ACHN (cell line): ENCODE measurements around the gene CDKAL1.

Experiments
- DNase-seq: peaks from one replicate; pipeline ENCODE4 v3.0.0-alpha.2; 2015
- in situ Hi-C: cut with HindIII; loops from 2 replicates; pipeline ENCODE4 v1.10.0; 2017; ENCODE audit warnings: low sequenced_read_pairs, low pct_ligation_motif_present, low pct_unique_long_range_greater_than_20kb

CDKAL1 gene

DNA sequence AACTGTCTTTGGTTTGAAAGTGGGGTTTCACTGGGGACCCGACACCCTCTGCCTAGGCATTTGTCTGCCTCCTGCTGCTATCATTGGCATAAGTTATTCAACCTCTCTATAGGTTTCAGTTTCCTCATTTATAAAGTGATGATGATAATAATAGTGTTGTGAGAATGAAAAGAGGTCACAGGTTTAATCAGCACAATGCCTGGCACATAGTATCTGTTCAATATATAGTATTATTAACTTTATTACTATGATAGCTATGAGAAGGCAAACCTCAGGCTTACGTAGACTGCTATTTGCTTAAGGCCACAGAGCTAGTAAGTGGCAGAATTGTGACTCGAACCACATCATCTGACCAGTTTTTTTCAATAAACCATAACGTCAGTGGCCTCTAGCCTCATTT, 256.8 kb downstream of the CDKAL1 start:
- DNase-seq = no peak
- in situ Hi-C loops = no loop called here

DNA sequence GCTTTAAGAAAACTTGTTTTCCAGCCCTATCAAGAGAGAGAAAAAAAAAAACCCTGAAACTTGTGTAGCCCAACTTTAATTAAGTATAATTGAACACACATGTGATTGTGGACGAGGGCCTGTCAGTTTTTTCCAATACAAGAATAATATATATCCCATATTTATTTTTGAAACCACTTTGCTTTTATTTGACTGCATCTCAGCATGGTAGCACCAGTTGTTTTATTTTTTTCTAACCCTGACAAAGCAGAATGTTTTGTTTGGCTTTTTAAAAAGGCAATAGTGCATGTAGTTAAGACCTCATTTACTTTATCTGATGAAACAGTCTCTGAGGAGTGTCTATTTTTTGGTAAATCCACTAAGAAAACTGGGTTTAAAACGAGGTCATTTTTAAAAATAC, 257.7 kb downstream of the CDKAL1 start:
- DNase-seq = no peak
- in situ Hi-C loops = no loop called here

DNA sequence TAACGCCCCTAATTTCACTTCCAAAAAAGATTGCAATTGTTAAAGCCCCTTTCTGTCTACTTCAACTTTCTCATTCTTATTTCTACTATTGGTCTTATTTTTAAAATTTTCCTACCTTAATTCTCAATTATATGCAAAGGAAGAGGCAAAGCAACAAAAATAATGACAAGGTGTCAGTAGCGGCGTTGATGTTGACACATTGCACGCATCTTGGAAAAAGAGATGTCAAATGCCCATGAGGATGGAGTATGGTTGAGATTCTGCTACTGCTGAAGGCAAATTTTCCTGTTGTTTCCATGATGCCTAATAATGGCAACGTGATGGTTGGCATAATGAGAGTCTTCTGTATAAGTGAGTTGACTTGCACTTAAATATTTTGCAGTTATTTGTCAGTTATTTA, 258.9 kb downstream of the CDKAL1 start:
- in situ Hi-C loops = no loop called here

DNA sequence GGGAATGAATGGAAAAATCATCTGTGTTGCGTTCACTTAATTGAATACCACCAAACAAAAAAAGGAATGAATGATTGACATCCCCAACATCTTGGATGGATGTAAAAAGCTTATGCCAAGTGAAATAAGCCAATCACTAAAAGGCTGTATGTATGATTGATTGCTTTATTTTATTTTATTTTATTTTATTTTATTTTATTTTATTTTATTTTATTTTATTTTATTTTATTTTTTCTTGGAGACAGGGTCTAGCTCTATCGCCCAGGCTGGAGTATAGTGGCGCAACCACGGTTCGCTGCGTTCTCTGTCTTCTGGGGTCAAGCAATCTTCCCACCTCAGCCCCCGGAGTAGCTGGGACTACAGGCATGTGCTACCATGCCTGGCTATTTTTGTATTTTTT, 263.3 kb downstream of the CDKAL1 start:
- in situ Hi-C loops = no loop called here
- DNase-seq = no peak

More for the DNA sequence above, 258.9 kb downstream of the CDKAL1 start:
- DNase-seq = no peak

DNA sequence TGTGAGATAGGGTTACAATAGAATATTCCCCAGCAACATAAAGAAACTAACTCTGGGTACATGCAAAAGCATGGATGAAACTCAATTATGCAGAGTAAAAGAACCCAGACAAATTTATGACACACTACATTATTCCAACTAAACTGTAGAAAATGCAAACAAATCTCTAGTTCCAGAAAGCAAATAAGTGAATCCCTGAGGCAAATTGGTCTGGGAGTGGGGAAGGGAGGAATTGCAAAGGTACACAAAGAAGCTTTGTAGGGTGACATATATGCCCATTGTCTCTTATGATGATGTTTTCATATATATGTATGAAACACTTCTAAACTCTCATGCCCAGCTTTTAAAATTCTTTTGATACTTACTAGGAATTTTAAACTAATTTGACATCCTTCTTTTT, 266.0 kb downstream of the CDKAL1 start:
- no peak for DNase-seq
- in situ Hi-C loops = no loop called here

DNA sequence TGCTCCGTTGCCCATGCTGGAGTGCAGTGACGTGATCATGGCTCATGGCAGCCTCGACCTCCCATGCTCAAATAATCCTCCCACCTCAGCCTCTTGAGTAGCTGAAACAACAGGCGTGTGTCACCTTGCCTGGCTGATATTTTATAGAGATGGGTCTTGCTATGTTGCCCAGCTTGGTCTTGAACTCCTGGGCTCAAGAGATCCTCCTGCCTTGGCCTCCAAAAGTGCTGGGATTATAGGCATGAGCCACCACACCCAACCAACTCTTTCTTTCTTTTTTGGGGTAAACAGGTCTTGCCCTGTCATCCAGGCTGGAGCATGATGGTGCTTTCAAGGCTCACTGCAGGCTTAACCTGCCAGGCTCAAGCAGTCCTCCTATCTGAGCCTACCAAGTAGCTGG, 266.4 kb downstream of the CDKAL1 start:
- in situ Hi-C loops = no loop called here
- DNase-seq = no peak

DNA sequence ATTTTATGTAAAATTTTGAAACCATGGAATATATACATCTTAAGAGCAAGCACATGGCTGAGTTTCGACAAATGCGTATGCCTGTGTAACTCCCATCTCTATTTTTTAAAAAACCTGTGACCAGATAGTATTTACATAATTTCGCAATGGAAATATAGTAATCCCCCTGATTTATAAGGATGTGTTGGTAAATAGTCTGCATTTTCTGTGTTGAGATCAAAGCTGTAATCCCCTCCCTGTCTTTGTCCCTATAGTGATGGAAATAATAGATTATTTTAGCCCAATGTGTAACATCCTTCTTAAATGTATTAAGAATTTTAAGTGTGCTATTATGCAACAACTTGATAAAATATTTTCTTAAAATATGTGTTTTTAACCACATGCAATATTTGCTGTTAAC, 267.3 kb downstream of the CDKAL1 start:
- no peak for DNase-seq

DNA sequence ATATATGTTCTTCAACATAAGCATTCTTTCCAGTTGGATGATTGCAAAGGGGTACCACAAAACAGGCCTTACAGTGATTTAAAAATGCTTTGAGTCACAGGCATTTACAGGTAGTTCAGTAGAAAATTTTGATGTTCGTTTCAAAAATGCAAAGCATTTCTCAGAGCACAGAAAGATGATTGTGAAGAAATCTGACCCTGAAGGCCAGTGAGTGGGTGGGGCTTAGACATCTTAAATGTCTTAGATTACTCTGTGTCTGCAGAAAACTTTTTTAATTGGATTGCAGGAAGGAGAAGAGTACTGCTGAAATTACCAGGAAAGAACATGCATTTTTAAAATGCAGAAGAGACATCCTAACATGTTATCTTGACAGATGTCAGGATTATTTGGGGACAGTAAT, 268.3 kb downstream of the CDKAL1 start:
- in situ Hi-C loops = no loop called here
- DNase-seq = no peak

More for the DNA sequence above, 267.3 kb downstream of the CDKAL1 start:
- in situ Hi-C loops = no loop called here

DNA sequence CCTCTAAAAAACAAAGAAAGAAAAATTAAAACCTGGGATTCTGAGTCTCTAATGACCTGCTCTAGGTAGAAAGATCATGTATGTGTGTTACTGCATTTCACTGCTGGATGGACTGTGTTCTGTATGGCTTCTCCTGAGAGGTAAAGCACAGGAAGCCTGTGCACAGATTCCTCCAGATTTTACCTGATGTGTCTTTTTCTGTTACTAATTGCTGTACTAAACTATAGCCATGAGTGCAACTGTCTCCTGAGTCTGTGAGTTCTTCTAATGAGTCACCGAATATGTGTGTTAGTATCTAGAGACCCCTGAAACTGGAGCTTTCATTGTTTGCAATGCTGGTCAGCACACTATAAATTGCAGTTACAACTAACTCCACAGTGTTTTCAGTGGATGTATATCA, 270.8 kb downstream of the CDKAL1 start:
- in situ Hi-C loops = no loop called here
- no peak for DNase-seq

DNA sequence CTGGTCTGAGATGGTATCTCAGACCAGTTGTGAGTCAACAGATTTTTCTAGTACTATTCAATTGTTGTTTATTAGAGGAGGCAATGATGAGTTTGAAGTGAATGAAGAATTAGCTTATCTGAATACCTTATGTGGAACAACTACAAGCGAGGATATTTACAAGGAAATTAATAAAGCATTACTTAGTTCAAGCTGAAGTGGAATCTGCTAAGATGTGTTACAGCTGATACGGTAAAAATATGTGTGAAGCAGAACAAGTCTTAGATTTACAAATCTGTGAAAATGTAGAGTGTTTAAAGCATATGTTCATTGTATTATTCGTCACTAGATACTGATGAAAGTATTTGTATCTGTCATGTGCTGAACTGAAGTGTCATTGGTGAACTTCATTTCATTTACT, 272.4 kb downstream of the CDKAL1 start:
- in situ Hi-C loops = no loop called here
- no peak for DNase-seq

DNA sequence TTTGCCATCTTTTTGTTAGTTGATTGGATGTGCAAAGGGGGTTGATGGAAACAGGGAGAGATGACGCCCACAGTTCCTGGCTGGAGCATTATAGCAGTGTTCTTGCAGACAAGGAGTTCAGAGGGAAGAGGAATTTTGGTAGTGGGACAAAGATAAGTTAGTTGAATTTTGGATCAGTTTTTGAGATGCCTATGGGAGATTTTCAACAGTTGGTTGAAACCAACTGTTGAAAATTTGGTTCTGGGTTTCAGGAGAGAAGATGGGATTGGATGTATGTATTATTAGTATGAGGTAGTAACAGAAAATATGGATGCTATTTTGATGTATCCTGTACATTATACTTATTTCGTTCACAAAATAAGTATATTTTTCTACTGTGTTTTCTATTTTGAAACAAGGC, 274.2 kb downstream of the CDKAL1 start:
- no peak for DNase-seq
- in situ Hi-C loops = no loop called here

DNA sequence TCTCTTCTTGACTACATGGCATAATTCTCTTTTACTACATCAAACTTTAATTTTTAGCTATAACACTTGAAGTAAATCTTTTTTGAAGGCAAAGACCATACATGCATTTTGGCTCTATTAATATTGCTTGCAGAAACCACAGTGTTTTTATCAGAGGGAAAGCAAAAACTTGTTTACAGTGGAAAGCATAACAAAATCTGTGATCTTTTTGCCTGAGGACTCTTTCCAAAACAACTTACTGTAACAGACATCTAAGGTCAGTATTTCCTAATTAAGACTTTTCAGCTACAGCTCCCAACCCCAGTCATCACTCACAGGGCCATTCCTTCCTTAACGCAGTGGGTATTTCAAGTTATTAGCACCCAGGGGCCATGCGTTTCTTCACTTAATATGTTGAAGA, 274.7 kb downstream of the CDKAL1 start:
- DNase-seq = no peak
- in situ Hi-C loops = no loop called here

DNA sequence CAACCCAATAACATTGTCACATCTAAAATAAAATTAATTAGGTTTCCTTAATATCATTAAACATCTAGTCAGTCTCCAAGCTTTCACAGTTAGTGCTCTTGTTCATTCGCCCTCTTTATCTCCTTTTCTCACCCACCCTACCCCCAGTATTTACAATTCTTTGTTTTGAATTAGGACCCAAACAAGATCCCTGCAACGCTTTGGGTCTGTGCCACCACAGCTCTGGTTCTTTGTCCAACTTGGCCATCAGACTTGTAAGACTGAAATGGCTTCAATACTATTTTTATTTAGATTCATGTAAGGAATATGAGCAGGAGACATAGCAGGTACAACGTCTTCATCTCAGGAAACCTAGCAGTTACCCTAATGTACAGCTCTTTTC, 276.5 kb downstream of the CDKAL1 start:
- no peak for DNase-seq
- in situ Hi-C loops = no loop called here

DNA sequence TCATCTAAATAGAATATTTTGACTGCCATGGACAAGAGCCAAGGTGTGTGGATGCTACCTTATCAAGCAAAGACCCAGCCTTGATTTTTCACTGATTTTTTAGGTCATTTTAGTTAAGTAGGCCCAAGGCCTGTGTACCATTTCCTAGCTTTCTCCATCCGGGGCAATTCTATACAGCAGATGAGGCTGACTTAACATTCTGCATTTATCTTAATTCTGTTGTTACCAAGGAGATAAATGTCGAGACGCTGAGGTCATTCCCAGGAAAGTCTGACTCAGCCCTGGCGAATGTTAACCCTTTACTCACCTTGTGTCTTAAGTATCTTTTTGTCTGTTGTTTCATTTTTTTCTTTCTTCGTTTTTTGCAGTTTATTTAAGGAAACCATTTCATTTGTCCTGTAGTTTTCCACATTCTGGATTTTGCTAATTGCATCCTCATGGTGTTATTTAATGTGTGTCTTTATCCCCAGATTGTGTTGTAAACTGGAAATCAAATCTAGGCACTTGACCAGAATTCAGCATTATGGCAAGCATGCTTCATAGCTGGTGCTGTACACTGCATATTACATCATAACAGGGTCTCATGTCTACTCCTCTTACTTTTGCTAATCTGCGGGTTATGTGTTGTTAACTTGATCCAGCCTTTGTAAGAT, 277.0 kb downstream of the CDKAL1 start:
- in situ Hi-C loops = no loop called here
- DNase-seq = peak; percentile 92

DNA sequence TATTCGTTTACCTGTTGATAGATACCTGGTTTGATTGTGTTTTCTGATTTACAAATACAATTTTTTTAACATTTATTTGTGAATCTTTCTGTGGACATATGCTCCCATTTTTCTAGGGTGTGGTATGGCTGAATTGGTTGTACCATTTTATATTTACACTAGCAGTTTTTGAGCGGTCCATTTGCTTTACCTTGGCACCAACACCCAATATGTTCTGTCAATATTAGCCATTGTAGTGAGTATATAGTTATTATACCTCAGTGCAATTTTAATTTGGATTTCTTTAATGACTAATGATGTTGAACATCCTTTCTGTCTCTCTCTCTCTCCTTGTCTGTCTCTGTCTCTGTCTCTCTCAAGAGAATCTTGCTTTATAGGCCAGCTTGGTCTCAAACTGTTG, 278.5 kb downstream of the CDKAL1 start:
- no peak for DNase-seq
- in situ Hi-C loops = no loop called here

DNA sequence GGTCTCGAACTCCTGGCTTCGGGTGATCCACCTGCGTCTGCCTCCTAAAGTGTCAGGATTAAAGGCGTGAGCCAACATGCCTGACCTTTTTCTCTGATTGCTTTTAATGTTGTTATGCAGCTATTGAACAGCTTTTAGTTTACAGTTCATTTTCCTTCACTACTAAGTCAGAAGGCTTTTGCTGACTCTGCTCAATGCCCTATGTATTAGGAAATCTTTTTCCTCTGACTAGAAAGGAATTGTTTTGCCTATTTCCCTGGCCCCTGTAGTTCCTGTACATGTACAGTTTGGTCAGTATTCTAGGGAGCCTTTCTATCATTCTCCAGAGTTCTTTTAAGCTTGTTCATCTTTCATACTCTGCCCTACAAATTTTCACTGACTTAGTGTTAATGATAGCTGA, 280.2 kb downstream of the CDKAL1 start:
- in situ Hi-C loops = no loop called here
- no peak for DNase-seq

DNA sequence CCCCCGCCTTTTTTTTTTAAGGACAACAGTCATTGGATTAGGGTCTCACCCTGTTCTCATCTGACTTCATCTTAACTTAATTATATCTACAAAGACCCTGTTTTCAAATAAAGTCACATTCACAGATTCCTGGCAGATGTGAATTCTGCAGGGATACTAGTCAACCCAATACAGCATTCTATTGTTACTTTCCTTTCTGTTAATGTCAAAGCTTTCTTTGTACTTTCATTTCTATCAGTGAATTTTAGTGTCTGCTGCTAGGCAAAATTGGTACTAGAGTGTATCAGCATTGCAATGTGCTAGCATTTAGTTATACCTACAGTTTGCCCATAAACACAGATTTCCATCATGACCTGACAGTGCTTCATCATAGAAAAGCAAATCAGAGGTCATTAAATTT, 281.9 kb downstream of the CDKAL1 start:
- in situ Hi-C loops = no loop called here

DNA sequence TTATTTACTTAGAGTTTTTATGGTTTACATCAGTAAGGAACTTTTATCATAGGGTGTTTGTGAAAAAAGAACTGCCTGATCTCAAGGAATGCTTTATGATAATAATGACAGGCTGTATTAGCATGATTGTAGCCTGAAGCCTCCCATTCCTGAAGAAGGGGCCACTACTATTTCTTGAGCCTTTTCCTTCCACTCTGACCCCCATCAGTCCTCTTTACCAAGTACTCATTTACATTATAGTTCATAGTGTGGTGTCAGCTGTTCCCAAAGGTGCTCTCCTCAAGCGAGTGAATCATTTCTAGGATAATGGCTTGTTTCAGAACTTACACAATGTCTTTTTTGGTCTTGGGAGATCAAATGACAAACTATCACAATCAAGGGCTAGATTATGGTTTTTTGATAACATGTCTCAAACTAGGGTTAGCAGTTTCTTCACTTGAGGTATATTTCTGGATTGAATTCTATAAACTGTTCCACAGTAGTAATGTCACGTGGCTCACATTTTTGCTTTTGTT, 283.6 kb downstream of the CDKAL1 start:
- no peak for DNase-seq
- in situ Hi-C loops = no loop called here

More for the DNA sequence above, 281.9 kb downstream of the CDKAL1 start:
- DNase-seq = no peak

DNA sequence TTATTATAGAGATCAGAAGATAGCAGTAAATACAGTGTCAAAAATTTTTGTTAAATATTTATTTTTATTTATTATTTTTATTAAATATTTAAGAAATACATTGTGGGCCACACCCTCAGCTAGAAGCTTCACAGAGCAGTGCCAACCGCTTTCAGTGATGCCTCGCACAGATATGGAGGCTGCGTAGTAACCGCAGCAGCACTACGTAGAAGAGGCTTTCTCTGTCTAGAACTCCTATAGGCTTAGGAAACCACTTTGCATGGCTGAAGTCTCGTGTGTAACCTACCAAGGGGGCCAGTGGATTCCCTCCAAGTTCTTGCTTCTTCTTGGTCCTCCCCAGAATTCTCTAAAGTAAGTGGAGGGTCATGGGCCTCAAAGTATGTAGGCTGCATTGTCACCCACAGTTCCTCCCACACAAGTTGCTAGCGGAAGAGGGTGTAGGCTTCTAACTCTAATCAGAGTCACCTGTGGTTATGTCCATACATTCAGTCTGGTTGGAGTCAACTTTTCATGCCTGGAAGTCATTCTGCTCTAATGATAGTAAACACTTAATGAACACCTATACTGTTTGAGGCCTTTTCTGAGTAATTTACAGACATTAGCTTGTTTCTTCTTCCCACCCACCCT, 285.6 kb downstream of the CDKAL1 start:
- DNase-seq = no peak
- in situ Hi-C loops = no loop called here

DNA sequence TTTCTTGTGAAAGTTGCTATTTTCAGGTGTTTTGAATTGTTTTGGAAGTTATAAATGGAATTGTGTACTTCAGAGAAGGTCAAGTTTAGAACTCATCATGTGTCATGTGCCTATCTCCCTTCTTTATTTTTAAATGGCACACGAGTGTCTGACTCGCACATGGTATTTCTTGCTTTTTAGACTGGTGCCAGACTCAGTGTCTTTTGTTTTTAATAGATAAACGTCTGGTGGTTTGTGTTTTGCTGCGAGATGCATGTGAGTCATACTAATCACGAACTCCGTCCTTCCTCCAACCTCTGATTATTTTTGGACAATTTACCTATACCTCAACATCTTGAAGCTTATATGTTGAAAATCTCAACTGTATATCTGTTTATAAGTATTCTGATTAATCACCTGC, 292.1 kb downstream of the CDKAL1 start:
- in situ Hi-C loops = no loop called here
- no peak for DNase-seq
